Stimulated activated memory B cell treated with anti-CD40 and anti-IgM and Interleukin-4, amounts not matched to agents 10 μg/mL and 1 μg/mL and 100 μg/mL, for 72 hours (primary cell): ENCODE measurements around the gene IFNL1.

Experiments
- ATAC-seq: fragments of 150-1000 bp; cut with Tn5 transposase; 2 replicates; pipeline ENCODE4 v1.10.0; 2021
- H3K27ac Mint-ChIP-seq: one replicate; pipeline ENCODE4 v1.8.0; 2022; ENCODE audit warnings: mild to moderate bottlenecking, mixed read lengths
- H3K27me3 Mint-ChIP-seq: one replicate; pipeline ENCODE4 v1.8.0; 2022; ENCODE audit warnings: mixed read lengths
- H3K36me3 Mint-ChIP-seq: one replicate; pipeline ENCODE4 v1.8.0; 2022; ENCODE audit warnings: mixed read lengths
- H3K4me1 Mint-ChIP-seq: one replicate; pipeline ENCODE4 v1.8.0; 2022; ENCODE audit warnings: mixed read lengths
- H3K4me3 Mint-ChIP-seq: one replicate; pipeline ENCODE4 v1.8.0; 2022; ENCODE audit warnings: mild to moderate bottlenecking, moderate library complexity, mixed read lengths
- H3K9me3 Mint-ChIP-seq: one replicate; pipeline ENCODE4 v1.8.0; 2022; ENCODE audit warnings: mixed read lengths

The IFNL1 gene

GRCh38 chr19:39345956-39346355 is 49.7 kb downstream of the IFNL1 start:
- Mint-ChIP-seq H3K9me3 (no peaks in the 10 kb centered on the region), H3K36me3 (peaks cover 42% of the 10 kb centered on the region), H3K27ac (peak overlapping the region; percentile 64), H3K27me3 (no peaks in the 10 kb centered on the region), H3K4me1 (peaks cover 66% of the 10 kb centered on the region), H3K4me3 (no peak overlapping the region)
- ATAC-seq: no peak

- H3K27me3 Mint-ChIP-seq: no peaks in the 10 kb centered on the region
- peaks cover 71% of the 10 kb centered on the region for H3K4me1 Mint-ChIP-seq
- no peak for ATAC-seq
- peaks cover 42% of the 10 kb centered on the region for H3K36me3 Mint-ChIP-seq
- H3K4me3 Mint-ChIP-seq: no peak overlapping the region
- no peaks in the 10 kb centered on the region for H3K9me3 Mint-ChIP-seq
- peak overlapping the region; percentile 8 for H3K27ac Mint-ChIP-seq
Measured at GRCh38 chr19:39347332-39348164, 51.3 kb downstream of the IFNL1 start.
